ENCODE measurements around the gene C1orf53. TPM values are rescaled to one million over a fixed set of nuclear protein-coding genes. Genes with fewer than 3 reads are reported as not detected.
A peak's percentile ranks its signal among the peaks of the same experiment; 100 is the strongest.

C1orf53 gene
- total and polyA plus RNA-seq, 9 of the 15 experiments (the other 6 are each of a cell fraction or from before 2014, with no cell fraction given): 0.31 to 3.2 (median 2.3) TPM

- no peak for TF ChIP-seq ZNF583 (CRISPR knock-in tag; IDR thresholded peaks at IDR 0.05)
- TF ChIP-seq, protein P1, sequence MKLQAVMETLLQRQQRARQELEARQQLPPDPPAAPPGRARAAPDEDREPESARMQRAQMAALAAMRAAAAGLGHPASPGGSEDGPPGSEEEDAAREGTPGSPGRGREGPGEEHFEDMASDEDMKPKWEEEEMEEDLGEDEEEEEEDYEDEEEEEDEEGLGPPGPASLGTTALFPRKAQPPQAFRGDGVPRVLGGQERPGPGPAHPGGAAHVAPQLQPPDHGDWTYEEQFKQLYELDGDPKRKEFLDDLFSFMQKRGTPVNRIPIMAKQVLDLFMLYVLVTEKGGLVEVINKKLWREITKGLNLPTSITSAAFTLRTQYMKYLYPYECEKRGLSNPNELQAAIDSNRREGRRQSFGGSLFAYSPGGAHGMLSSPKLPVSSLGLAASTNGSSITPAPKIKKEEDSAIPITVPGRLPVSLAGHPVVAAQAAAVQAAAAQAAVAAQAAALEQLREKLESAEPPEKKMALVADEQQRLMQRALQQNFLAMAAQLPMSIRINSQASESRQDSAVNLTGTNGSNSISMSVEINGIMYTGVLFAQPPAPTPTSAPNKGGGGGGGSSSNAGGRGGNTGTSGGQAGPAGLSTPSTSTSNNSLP (IDR thresholded peaks at IDR 0.05; ENCODE audit: borderline replicate concordance, low read depth, low read length): peak; percentile 59; the same call in 1 of the 2 replicates
- no peak for TF ChIP-seq HMBOX1 (IDR thresholded peaks at IDR 0.05)
- TF ChIP-seq ZBTB1 (CRISPR knock-in tag; IDR thresholded peaks at IDR 0.05; ENCODE audit: borderline replicate concordance, low read depth): no peak
- no peak for TF ChIP-seq HLTF (IDR thresholded peaks at IDR 0.05)
- TF ChIP-seq MTA3 (IDR thresholded peaks at IDR 0.05; ENCODE audit: borderline replicate concordance): no peak
- TF ChIP-seq E2F3 (CRISPR knock-in tag; IDR thresholded peaks at IDR 0.05): no peak
- no peak for TF ChIP-seq MBD2 (IDR thresholded peaks at IDR 0.05; ENCODE audit: borderline replicate concordance, low read depth)
- TF ChIP-seq, protein P2, sequence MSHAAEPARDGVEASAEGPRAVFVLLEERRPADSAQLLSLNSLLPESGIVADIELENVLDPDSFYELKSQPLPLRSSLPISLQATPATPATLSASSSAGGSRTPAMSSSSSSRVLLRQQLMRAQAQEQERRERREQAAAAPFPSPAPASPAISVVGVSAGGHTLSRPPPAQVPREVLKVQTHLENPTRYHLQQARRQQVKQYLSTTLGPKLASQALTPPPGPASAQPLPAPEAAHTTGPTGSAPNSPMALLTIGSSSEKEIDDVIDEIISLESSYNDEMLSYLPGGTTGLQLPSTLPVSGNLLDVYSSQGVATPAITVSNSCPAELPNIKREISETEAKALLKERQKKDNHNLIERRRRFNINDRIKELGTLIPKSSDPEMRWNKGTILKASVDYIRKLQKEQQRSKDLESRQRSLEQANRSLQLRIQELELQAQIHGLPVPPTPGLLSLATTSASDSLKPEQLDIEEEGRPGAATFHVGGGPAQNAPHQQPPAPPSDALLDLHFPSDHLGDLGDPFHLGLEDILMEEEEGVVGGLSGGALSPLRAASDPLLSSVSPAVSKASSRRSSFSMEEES (CRISPR knock-in tag; IDR thresholded peaks at IDR 0.05): no peak
- TF ChIP-seq POLR3G (IDR thresholded peaks at IDR 0.05; ENCODE audit: extremely low read depth, insufficient read length, insufficient replicate concordance): no peak
- TF ChIP-seq TEAD4 (IDR thresholded peaks at IDR 0.05; ENCODE audit: low read length): peak; percentile 88
- TF ChIP-seq TEAD4 (CRISPR knock-in tag; IDR thresholded peaks at IDR 0.05; ENCODE audit: borderline replicate concordance): no peak
- TF ChIP-seq SNRNP70 (optimal IDR thresholded peaks at IDR 0.05; ENCODE audit: low read depth, low read length): no peak
- no peak for TF ChIP-seq ZBED1 (IDR thresholded peaks at IDR 0.05)
- TF ChIP-seq GTF2F1 (IDR thresholded peaks at IDR 0.05; ENCODE audit: low read depth, low read length): no peak
- TF ChIP-seq HMG20B (CRISPR knock-in tag; IDR thresholded peaks at IDR 0.05): no peak
- no peak for TF ChIP-seq SREBF1 (IDR thresholded peaks at IDR 0.05; ENCODE audit: borderline replicate concordance, low read depth, low read length)
- TF ChIP-seq MTA2 (IDR thresholded peaks at IDR 0.05; ENCODE audit: low read depth): peak; percentile 44
- no peak for TF ChIP-seq ZNF23 (CRISPR knock-in tag; IDR thresholded peaks at IDR 0.05)
- no peak for TF ChIP-seq ZNF717 (CRISPR knock-in tag; IDR thresholded peaks at IDR 0.05)
- TF ChIP-seq ZNF57 (CRISPR knock-in tag; IDR thresholded peaks at IDR 0.05): no peak
- no peak for TF ChIP-seq HNRNPH1 (optimal IDR thresholded peaks at IDR 0.05; ENCODE audit: low read depth, low read length)
- TF ChIP-seq PHF20 (IDR thresholded peaks at IDR 0.05; ENCODE audit: partially characterized antibody): no peak
- peak; percentile 78 for TF ChIP-seq ARID1B (IDR thresholded peaks at IDR 0.05)
- TF ChIP-seq PRDM10 (IDR thresholded peaks at IDR 0.05; ENCODE audit: partially characterized antibody): no peak
Measured at GRCh38 chr1:197944485-197944884, 42.1 kb downstream of the C1orf53 start (continued).
